Bronchial epithelial cell (primary cell): ENCODE results near the gene PRKAG2. TPM values are rescaled to one million over a fixed set of nuclear protein-coding genes. Genes with fewer than 3 reads are reported as not detected.
"Not testable (repeated sequence)": the region's sequence is repeated elsewhere in the genome, so short reads cannot be mapped to it uniquely, and the experiment has no call there.

Source experiments
- DNase-seq: peaks from one replicate; pipeline ENCODE4 v3.0.0-alpha.2; 2010; ENCODE audit warnings: low read depth
- FAIRE-seq: peaks from 2 replicates; lab custom pipeline; 2011; peaks lifted over from hg19 to GRCh38; lab: Jason Lieb, UNC
- H3K27me3 ChIP-seq: 2 replicates; pipeline ENCODE4 v1.5.1; 2011; ENCODE audit warnings: low read length; ENCODE audit not compliant: control insufficient read depth, insufficient read depth
- H3K36me3 ChIP-seq: 2 replicates; pipeline ENCODE4 v1.5.1; 2011; ENCODE audit warnings: low read length; ENCODE audit not compliant: control insufficient read depth, insufficient read depth
- H3K4me3 ChIP-seq: 2 replicates; pipeline ENCODE4 v1.5.1; 2011; ENCODE audit warnings: mild to moderate bottlenecking, low read depth, low read length, control low read depth
- CTCF ChIP-seq: IDR thresholded peaks from 2 replicates; pipeline ENCODE4 v1.5.1; 2011; ENCODE audit warnings: mild to moderate bottlenecking, moderate library complexity, low read length, control low read depth, inconsistent platforms; ENCODE audit not compliant: insufficient read depth, severe bottlenecking
- total RNA-seq: library from RNA; depleted of rRNA; stranded (reverse); fragments of >200 nt; gene quantifications from 2 replicates; pipeline ENCODE4 v1.2.1, GENCODE V29; 2014

PRKAG2 gene
- total RNA-seq, 1 donor from 2014 or later = 24.5 TPM

- Histone ChIP-seq H3K4me3 (peak within 1 kb of the TSS; percentile 74), H3K27me3 (no peaks in the 10 kb centered on the region), H3K36me3 (no peaks in the 10 kb centered on the region)
- TF ChIP-seq CTCF = no peak
- DNase-seq = peak; percentile 95
- FAIRE-seq = no peak
Observed at GRCh38 chr7:151519765-151520418, 357.0 kb downstream of the PRKAG2 start, which contains the start of gene RHEB. Gene RHEB (minus strand): TSS chr7:151519895. CDS start chr7:151519511, 384 bp downstream.

GRCh38 chr7:151518947-151519764, 357.8 kb downstream of the PRKAG2 start:
- peak overlapping the region; percentile 74 for H3K4me3 ChIP-seq
- not testable (repeated sequence) for H3K36me3 ChIP-seq, H3K27me3 ChIP-seq, DNase-seq, FAIRE-seq

- Histone ChIP-seq H3K4me3 (peak overlapping the region; percentile 74), H3K27me3 (no peaks in the 10 kb centered on the region), H3K36me3 (no peaks in the 10 kb centered on the region)
- DNase-seq (peak; percentile 64), FAIRE-seq (no peak)
- TF ChIP-seq CTCF = peak; percentile 20
Observed at GRCh38 chr7:151518105-151518946, 358.6 kb downstream of the PRKAG2 start.

- no peaks in the 10 kb centered on the region for H3K36me3 ChIP-seq
- no peak for TF ChIP-seq CTCF
- no peaks in the 10 kb centered on the region for H3K27me3 ChIP-seq
- FAIRE-seq (no peak), DNase-seq (no peak)
- peak overlapping the region; percentile 74 for H3K4me3 ChIP-seq
Observed at GRCh38 chr7:151517601-151518104, 359.3 kb downstream of the PRKAG2 start.

GRCh38 chr7:151515276-151515565, 361.7 kb downstream of the PRKAG2 start:
- no peak for TF ChIP-seq CTCF
- Histone ChIP-seq H3K27me3 (no peaks in the 10 kb centered on the region), H3K36me3 (no peaks in the 10 kb centered on the region), H3K4me3 (no peak overlapping the region)
- FAIRE-seq (no peak), DNase-seq (no peak)
